Brain pericyte (primary cell): Measurements from ENCODE around the gene EYS.

Source experiments
- DNase-seq: peaks from one replicate; pipeline ENCODE4 v3.0.0-alpha.2; 2012; ENCODE audit warnings: low read depth, low spot score

EYS gene

GRCh38 chr6:65707126-65707826 is at the start of gene EYS:
Gene EYS, minus strand, starts transcription at chr6:65707226. Its CDS starts 211,816 bp downstream, at chr6:65495410.
- DNase-seq: no peak

GRCh38 chr6:65746302-65746701 is 39.3 kb upstream of the EYS start:
- DNase-seq: no peak

- DNase-seq: no peak
Observed at GRCh38 chr6:65745614-65746013, 38.6 kb upstream of the EYS start.

- no peak for DNase-seq
Observed at GRCh38 chr6:65728879-65729479, 22.0 kb upstream of the EYS start.

- no peak for DNase-seq
Observed at GRCh38 chr6:65719101-65719500, 12.1 kb upstream of the EYS start.

GRCh38 chr6:65711531-65711930 is 4.5 kb upstream of the EYS start:
- DNase-seq: no peak

- no peak for DNase-seq
Observed at GRCh38 chr6:65709099-65709830, 2.2 kb upstream of the EYS start.

- no peak for DNase-seq
Observed at GRCh38 chr6:65708162-65708561, 1.1 kb upstream of the EYS start.

GRCh38 chr6:65706436-65706835 is 590 bp downstream of the EYS start:
- no peak for DNase-seq

GRCh38 chr6:65701325-65701724 is 5.7 kb downstream of the EYS start:
- no peak for DNase-seq

- DNase-seq: no peak
Observed at GRCh38 chr6:65700561-65700960, 6.5 kb downstream of the EYS start.

GRCh38 chr6:65692109-65692508 is 14.9 kb downstream of the EYS start:
- no peak for DNase-seq

GRCh38 chr6:65680232-65680631 is 26.8 kb downstream of the EYS start:
- no peak for DNase-seq

- DNase-seq: no peak
Observed at GRCh38 chr6:65671922-65672321, 35.1 kb downstream of the EYS start.

GRCh38 chr6:65667916-65668656 is 38.9 kb downstream of the EYS start:
- DNase-seq: no peak

- DNase-seq: no peak
Observed at GRCh38 chr6:65650086-65650485, 56.9 kb downstream of the EYS start.

- no peak for DNase-seq
Observed at GRCh38 chr6:65649392-65649791, 57.6 kb downstream of the EYS start.

GRCh38 chr6:65646544-65646943 is 60.5 kb downstream of the EYS start:
- DNase-seq: no peak

GRCh38 chr6:65642776-65643175 is 64.2 kb downstream of the EYS start:
- no peak for DNase-seq

- DNase-seq: no peak
Observed at GRCh38 chr6:65638047-65638831, 68.8 kb downstream of the EYS start.

GRCh38 chr6:65637289-65638046 is 69.6 kb downstream of the EYS start:
- no peak for DNase-seq
